SU-DHL-6 (cell line): ENCODE results near the gene EVL.

Experiments used
- EZH2phosphoT487 ChIP-seq: fragments of 200-600 bp; sonication (generic), shearing (Covaris generic); conservative IDR thresholded peaks from 2 replicates; pipeline ENCODE4 v1.6.1; 2018; ENCODE audit warnings: mild to moderate bottlenecking, antibody characterized with exemption, low read length, moderate library complexity, mixed read lengths
- TF ChIP-seq, protein P1 (sequence below): fragments of 200-600 bp; sonication (generic); IDR thresholded peaks from one replicate; pipeline ENCODE4 v1.5.1; 2017; ENCODE audit warnings: antibody characterized with exemption, mild to moderate bottlenecking, low read length, moderate library complexity; ENCODE audit not compliant: insufficient read depth, poor library complexity, severe bottlenecking

DNA sequence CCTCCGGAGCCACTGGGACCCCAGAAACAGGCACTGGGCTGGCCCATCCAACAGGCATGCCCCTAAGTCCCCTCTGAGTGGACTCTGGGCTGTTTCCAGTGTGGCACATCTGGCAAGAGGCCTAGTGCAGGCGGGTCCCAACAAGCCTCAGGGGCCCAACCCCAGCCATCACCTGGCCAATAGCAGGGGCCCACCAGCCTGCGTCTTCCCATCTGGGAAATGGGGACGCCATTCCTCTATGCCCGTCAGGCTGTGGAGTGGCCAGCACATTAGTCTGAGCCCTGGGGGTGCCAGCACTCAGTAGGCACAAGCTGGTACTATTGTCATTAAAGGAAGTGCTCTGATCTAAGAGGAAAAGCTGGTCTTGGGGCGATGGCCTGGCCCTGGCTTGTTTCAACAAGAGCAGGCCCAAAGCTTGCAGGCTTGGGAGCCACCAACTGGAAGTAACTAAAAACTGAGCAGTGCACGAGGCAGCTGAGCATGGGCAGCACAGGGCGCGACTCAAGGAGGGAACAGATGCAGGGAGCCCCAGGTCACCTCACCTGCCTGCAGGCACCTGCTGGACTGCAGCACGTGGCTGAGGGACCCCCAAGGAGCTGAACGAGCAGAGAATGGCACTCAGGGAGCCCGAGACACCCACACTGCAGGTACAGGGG lies 85.8 kb downstream of the EVL start:
- TF ChIP-seq, protein P1, sequence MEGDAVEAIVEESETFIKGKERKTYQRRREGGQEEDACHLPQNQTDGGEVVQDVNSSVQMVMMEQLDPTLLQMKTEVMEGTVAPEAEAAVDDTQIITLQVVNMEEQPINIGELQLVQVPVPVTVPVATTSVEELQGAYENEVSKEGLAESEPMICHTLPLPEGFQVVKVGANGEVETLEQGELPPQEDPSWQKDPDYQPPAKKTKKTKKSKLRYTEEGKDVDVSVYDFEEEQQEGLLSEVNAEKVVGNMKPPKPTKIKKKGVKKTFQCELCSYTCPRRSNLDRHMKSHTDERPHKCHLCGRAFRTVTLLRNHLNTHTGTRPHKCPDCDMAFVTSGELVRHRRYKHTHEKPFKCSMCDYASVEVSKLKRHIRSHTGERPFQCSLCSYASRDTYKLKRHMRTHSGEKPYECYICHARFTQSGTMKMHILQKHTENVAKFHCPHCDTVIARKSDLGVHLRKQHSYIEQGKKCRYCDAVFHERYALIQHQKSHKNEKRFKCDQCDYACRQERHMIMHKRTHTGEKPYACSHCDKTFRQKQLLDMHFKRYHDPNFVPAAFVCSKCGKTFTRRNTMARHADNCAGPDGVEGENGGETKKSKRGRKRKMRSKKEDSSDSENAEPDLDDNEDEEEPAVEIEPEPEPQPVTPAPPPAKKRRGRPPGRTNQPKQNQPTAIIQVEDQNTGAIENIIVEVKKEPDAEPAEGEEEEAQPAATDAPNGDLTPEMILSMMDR: no peak
- TF ChIP-seq EZH2phosphoT487: no peak
